H54 (cell line): ENCODE results near the gene DNAJC13.
"Not testable (repeated sequence)": the region's sequence is repeated elsewhere in the genome, so short reads cannot be mapped to it uniquely, and the experiment has no call there.

ENCODE experiments used
- DNase-seq: peaks from one replicate; pipeline ENCODE4 v3.0.0; 2011; ENCODE audit warnings: low spot score, mixed read lengths; ENCODE audit not compliant: insufficient read length
- FAIRE-seq: peaks from 3 replicates; lab custom pipeline; 2011; peaks lifted over from hg19 to GRCh38; lab: Jason Lieb, UNC
- POLR2A ChIP-seq: IDR thresholded peaks from 2 replicates; pipeline ENCODE4 v1.6.1; 2011; ENCODE audit warnings: low read depth, mild to moderate bottlenecking, low read length

DNAJC13 gene

GRCh38 chr3:132416807-132417694, at the start of gene DNAJC13:
Gene DNAJC13, plus strand, starts transcription at chr3:132417502. Its CDS starts 17,049 bp downstream, at chr3:132434551.
- DNase-seq (peak; percentile 76), FAIRE-seq (peak; percentile 68)
- TF ChIP-seq POLR2A, result peak; percentile 40; the same call in 1 of the 2 replicates

GRCh38 chr3:132368515-132368914, 48.8 kb upstream of the DNAJC13 start:
- TF ChIP-seq POLR2A, result no peak
- no peak for DNase-seq
- no peak for FAIRE-seq

GRCh38 chr3:132368962-132369361, 48.3 kb upstream of the DNAJC13 start:
- no peak for DNase-seq
- no peak for FAIRE-seq
- no peak for TF ChIP-seq POLR2A

GRCh38 chr3:132376945-132377354, 40.4 kb upstream of the DNAJC13 start:
- not testable (repeated sequence) for FAIRE-seq, DNase-seq

- DNase-seq, result no peak
- FAIRE-seq, result no peak
- TF ChIP-seq POLR2A, result no peak
Measured at GRCh38 chr3:132378048-132378762, 39.1 kb upstream of the DNAJC13 start.

- FAIRE-seq (no peak), DNase-seq (no peak)
- no peak for TF ChIP-seq POLR2A
Measured at GRCh38 chr3:132378846-132379245, 38.5 kb upstream of the DNAJC13 start.

- DNase-seq (no peak), FAIRE-seq (no peak)
- TF ChIP-seq POLR2A, result no peak
Measured at GRCh38 chr3:132380920-132381319, 36.4 kb upstream of the DNAJC13 start.

GRCh38 chr3:132381348-132381944, 35.9 kb upstream of the DNAJC13 start:
- no peak for FAIRE-seq
- DNase-seq, result no peak
- TF ChIP-seq POLR2A, result no peak

- no peak for TF ChIP-seq POLR2A
- DNase-seq, result no peak
- no peak for FAIRE-seq
Measured at GRCh38 chr3:132382267-132382666, 35.0 kb upstream of the DNAJC13 start.

- TF ChIP-seq POLR2A, result no peak
- DNase-seq (no peak), FAIRE-seq (no peak)
Measured at GRCh38 chr3:132382688-132383194, 34.6 kb upstream of the DNAJC13 start.

GRCh38 chr3:132386259-132386658, 31.0 kb upstream of the DNAJC13 start:
- DNase-seq (no peak), FAIRE-seq (no peak)
- TF ChIP-seq POLR2A, result no peak

- DNase-seq, FAIRE-seq: not testable (repeated sequence)
Measured at GRCh38 chr3:132392675-132393074, 24.6 kb upstream of the DNAJC13 start.

- no peak for TF ChIP-seq POLR2A
Measured at GRCh38 chr3:132394320-132394719, 23.0 kb upstream of the DNAJC13 start.

GRCh38 chr3:132395126-132395525, 22.2 kb upstream of the DNAJC13 start:
- DNase-seq, result no peak
- no peak for FAIRE-seq
- TF ChIP-seq POLR2A, result no peak

More at GRCh38 chr3:132394320-132394719, 23.0 kb upstream of the DNAJC13 start:
- no peak for FAIRE-seq
- DNase-seq, result no peak
